HepG2 (cell line): ENCODE measurements around the gene IFT80. TPM values are rescaled to one million over a fixed set of nuclear protein-coding genes. Genes with fewer than 3 reads are reported as not detected.

ENCODE experiments used
- BCLAF1 ChIP-seq: fragments of 450-650 bp; IDR thresholded peaks from 2 replicates; pipeline ENCODE4 v1.6.1; 2017; ENCODE audit warnings: mild to moderate bottlenecking
- BRF2 ChIP-seq: sonication (generic); formaldehyde crosslinking; IDR thresholded peaks from 2 replicates; pipeline ENCODE4 v1.8.1; 2022; ENCODE audit warnings: mild to moderate bottlenecking, missing genetic modification reagents
- DNMT1 ChIP-seq: sonication (generic); formaldehyde crosslinking; IDR thresholded peaks from 2 replicates; pipeline ENCODE4 v1.5.1; 2020; ENCODE audit warnings: mild to moderate bottlenecking, missing genetic modification reagents
- GTF3A ChIP-seq: sonication (generic); formaldehyde crosslinking; conservative IDR thresholded peaks from 2 replicates; pipeline ENCODE4 v1.4.0; 2020; ENCODE audit warnings: mild to moderate bottlenecking, missing genetic modification reagents
- KDM1A ChIP-seq: IDR thresholded peaks from 2 replicates; pipeline ENCODE4 v1.6.1; 2016; ENCODE audit warnings: missing compliant biosample characterization
- MED8 ChIP-seq: sonication (generic); formaldehyde crosslinking; IDR thresholded peaks from 2 replicates; pipeline ENCODE4 v1.8.1; 2023; ENCODE audit warnings: mild to moderate bottlenecking, missing genetic modification reagents; ENCODE audit not compliant: insufficient replicate concordance
- MTERF4 ChIP-seq: sonication (generic); formaldehyde crosslinking; IDR thresholded peaks from 2 replicates; pipeline ENCODE4 v1.8.0; 2023; ENCODE audit warnings: mild to moderate bottlenecking, missing genetic modification reagents
- NR1H2 ChIP-seq: sonication (generic); formaldehyde crosslinking; IDR thresholded peaks from 2 replicates; pipeline ENCODE4 v1.8.1; 2022; ENCODE audit warnings: low read depth, missing genetic modification reagents, borderline replicate concordance
- RARG ChIP-seq: sonication (generic); formaldehyde crosslinking; IDR thresholded peaks from 2 replicates; pipeline ENCODE4 v1.4.0; 2020; ENCODE audit warnings: low read depth, mild to moderate bottlenecking, missing genetic modification reagents
- ZBTB38 ChIP-seq: sonication (generic); formaldehyde crosslinking; IDR thresholded peaks from 2 replicates; pipeline ENCODE4 v1.5.1; 2020; ENCODE audit warnings: mild to moderate bottlenecking, missing genetic modification reagents
- ZFAT ChIP-seq: sonication (generic); formaldehyde crosslinking; conservative IDR thresholded peaks from 2 replicates; pipeline ENCODE4 v1.8.1; 2023; ENCODE audit warnings: missing genetic modification reagents, inconsistent platforms
- ZNF207 ChIP-seq: fragments of 450-650 bp; IDR thresholded peaks from 2 replicates; pipeline ENCODE4 v1.6.1; 2016; ENCODE audit warnings: antibody characterized with exemption, borderline replicate concordance
- ZNF230 ChIP-seq: sonication (generic); formaldehyde crosslinking; IDR thresholded peaks from 2 replicates; pipeline ENCODE4 v1.4.0; 2020; ENCODE audit warnings: mild to moderate bottlenecking, missing genetic modification reagents
- ZNF275 ChIP-seq: sonication (generic); formaldehyde crosslinking; IDR thresholded peaks from 2 replicates; pipeline ENCODE4 v1.8.0; 2022; ENCODE audit warnings: missing genetic modification reagents, mild to moderate bottlenecking, inconsistent platforms, borderline replicate concordance
- ZNF30 ChIP-seq: sonication (generic); formaldehyde crosslinking; IDR thresholded peaks from 2 replicates; pipeline ENCODE4 v1.5.0; 2020; ENCODE audit warnings: mild to moderate bottlenecking, missing genetic modification reagents
- ZNF34 ChIP-seq: sonication (generic); formaldehyde crosslinking; IDR thresholded peaks from 2 replicates; pipeline ENCODE4 v1.4.0; 2020; ENCODE audit warnings: mild to moderate bottlenecking, missing genetic modification reagents, borderline replicate concordance
- ZNF350 ChIP-seq: sonication (generic); formaldehyde crosslinking; IDR thresholded peaks from 2 replicates; pipeline ENCODE4 v1.4.0; 2020; ENCODE audit warnings: mild to moderate bottlenecking, low read depth, missing genetic modification reagents, borderline replicate concordance
- ZNF576 ChIP-seq: sonication (generic); formaldehyde crosslinking; IDR thresholded peaks from 2 replicates; pipeline ENCODE4 v1.4.0; 2020; ENCODE audit warnings: mild to moderate bottlenecking, missing genetic modification reagents
- ZNF605 ChIP-seq: sonication (generic); formaldehyde crosslinking; IDR thresholded peaks from 2 replicates; pipeline ENCODE4 v1.8.0; 2022; ENCODE audit warnings: mild to moderate bottlenecking, missing genetic modification reagents
- ZNF644 ChIP-seq: IDR thresholded peaks from 2 replicates; pipeline ENCODE4 v1.6.1; 2016; ENCODE audit warnings: low read depth
- ZNF691 ChIP-seq: sonication (generic); formaldehyde crosslinking; IDR thresholded peaks from 2 replicates; pipeline ENCODE4 v1.4.0; 2020; ENCODE audit warnings: missing genetic modification reagents, low read depth, mild to moderate bottlenecking, borderline replicate concordance
- ZSCAN20 ChIP-seq: sonication (generic); formaldehyde crosslinking; IDR thresholded peaks from 2 replicates; pipeline ENCODE4 v1.4.0; 2020; ENCODE audit warnings: missing genetic modification reagents, mild to moderate bottlenecking, borderline replicate concordance
- polyA plus RNA-seq, 8 experiments: library from polyadenylated mRNA; depleted of rRNA in 3 of 8; stranded (reverse) in 7 of 8; unstranded in 1 of 8; fragments of >200 nt; fragmentation: Illumina TruSeq in 4 of 8; extraction: Trizol in 4 of 8; gene quantifications; 2 replicates each; pipeline versions ENCODE4 v1.2.1 to v1.2.3, GENCODE V29; 2011 to 2016; ENCODE audit warnings: low read depth in 4 of 8, missing spikeins in 1 of 8, mixed read lengths in 1 of 8; ENCODE audit not compliant: insufficient read depth in 1 of 8
- total RNA-seq, 5 experiments: library from RNA; depleted of rRNA; stranded (reverse); fragments of >200 nt; fragmentation: Illumina TruSeq; extraction: Trizol; gene quantifications; 2 replicates each; pipeline ENCODE4 v1.2.3, GENCODE V29; 2016; ENCODE audit warnings: low read depth in 1 of 5

Gene IFT80
- total and polyA plus RNA-seq, 2 of the 13 experiments (the other 11 are each of a cell fraction or from before 2014, with no cell fraction given): 11.4 to 15.7 TPM

- no peak for TF ChIP-seq ZNF230 (CRISPR knock-in tag)
- no peak for TF ChIP-seq ZNF34 (CRISPR knock-in tag)
- 0 out of 2 replicates have a peak, but pooled peaks have one; percentile 34 for TF ChIP-seq ZNF275 (CRISPR knock-in tag)
- TF ChIP-seq ZNF605 (CRISPR knock-in tag): no peak
- no peak for TF ChIP-seq GTF3A (CRISPR knock-in tag)
- 0 out of 2 replicates have a peak, but pooled peaks have one; percentile 42 for TF ChIP-seq ZFAT (CRISPR knock-in tag)
- TF ChIP-seq ZBTB38: peak; percentile 3; the same call in 1 of the 2 replicates
- TF ChIP-seq RARG: no peak
- no peak for TF ChIP-seq MED8 (CRISPR knock-in tag)
- TF ChIP-seq NR1H2 (CRISPR knock-in tag): no peak
- no peak; the same call in 1 of the 2 replicates for TF ChIP-seq DNMT1 (CRISPR knock-in tag)
- TF ChIP-seq ZNF691 (CRISPR knock-in tag): no peak
- TF ChIP-seq BCLAF1: no peak
- no peak for TF ChIP-seq ZNF30 (CRISPR knock-in tag)
- TF ChIP-seq KDM1A: no peak
- TF ChIP-seq ZNF576 (CRISPR knock-in tag): no peak
- TF ChIP-seq ZNF350 (CRISPR knock-in tag): no peak
- no peak for TF ChIP-seq ZNF644 (CRISPR knock-in tag)
- TF ChIP-seq MTERF4 (CRISPR knock-in tag): no peak
- no peak for TF ChIP-seq ZSCAN20 (CRISPR knock-in tag)
- TF ChIP-seq ZNF207: no peak
- TF ChIP-seq BRF2 (CRISPR knock-in tag): no peak
Observed at GRCh38 chr3:160225176-160226025, 173.6 kb downstream of the IFT80 start, which contains the start of gene C3orf80 (continued).
